ENCODE results near the gene LINGO3.

LINGO3 gene

GRCh38 chr19:2306281-2306806 lies 1.6 kb downstream of the LINGO3 start:
- no peak overlapping the region for H3K27ac ChIP-seq (ENCODE audit: poor library complexity, severe bottlenecking)
- no peaks in the 10 kb centered on the region for H3K36me3 ChIP-seq (ENCODE audit: low read depth)
- no peaks in the 10 kb centered on the region for H3K9me3 ChIP-seq (ENCODE audit: severe bottlenecking)
- no peaks in the 10 kb centered on the region for H3K4me1 ChIP-seq (ENCODE audit: insufficient read depth, poor library complexity, severe bottlenecking)
- DNase-seq (ENCODE audit: low spot score), result no peak
- ATAC-seq (ENCODE audit: low read depth), result no peak
- no peak for TF ChIP-seq CTCF (IDR thresholded peaks at IDR 0.05; ENCODE audit: poor library complexity, severe bottlenecking)
- H3K4me3 ChIP-seq (ENCODE audit: severe bottlenecking), result no peak overlapping the region
- peaks cover 6% of the 10 kb centered on the region for H3K27me3 ChIP-seq (ENCODE audit: insufficient read depth, poor library complexity, severe bottlenecking)

DNA sequence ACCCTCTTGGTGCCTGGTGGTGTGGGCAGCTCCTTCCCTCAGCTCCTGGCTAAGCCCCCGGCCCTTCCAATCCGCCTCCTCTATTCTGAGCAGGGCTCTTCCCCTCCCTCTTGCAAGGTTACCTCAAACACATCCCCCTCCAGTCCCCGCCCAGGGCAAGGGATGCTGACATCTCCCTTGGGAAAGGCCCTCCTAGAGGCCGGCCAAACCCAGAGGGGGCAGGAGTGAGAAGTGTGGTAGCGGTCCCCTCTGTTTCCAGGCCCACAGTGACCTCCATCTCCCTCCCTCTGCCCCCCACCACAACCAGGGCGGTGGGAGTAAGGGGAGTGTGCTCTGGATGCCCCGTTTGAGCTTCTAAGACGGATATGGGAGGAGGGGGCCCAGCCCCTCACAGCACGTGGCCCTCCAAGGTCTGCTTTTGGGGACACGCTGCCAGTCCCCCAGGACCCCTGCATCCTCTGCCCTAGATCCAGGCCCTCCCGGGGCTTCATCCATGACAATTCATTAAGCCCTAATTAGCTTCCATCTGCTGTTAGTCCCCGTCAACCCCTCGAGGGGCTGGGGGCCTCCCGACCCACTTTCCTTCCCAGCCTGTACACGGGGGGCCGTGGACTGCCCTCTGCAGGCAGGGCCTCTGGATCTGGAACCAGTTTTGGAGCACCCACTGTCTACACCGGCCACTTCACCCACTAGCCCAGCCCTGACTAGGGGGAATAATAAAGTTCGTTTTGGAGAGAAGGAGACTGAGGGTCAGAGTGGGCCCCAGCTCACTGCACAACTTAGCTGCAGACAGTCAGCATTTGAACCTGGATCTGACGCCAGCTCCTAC lies 2.3 kb downstream of the LINGO3 start:
- peaks cover 6% of the 10 kb centered on the region for H3K27me3 ChIP-seq (ENCODE audit: insufficient read depth, poor library complexity, severe bottlenecking)
- no peak for DNase-seq (ENCODE audit: low spot score)

DNA sequence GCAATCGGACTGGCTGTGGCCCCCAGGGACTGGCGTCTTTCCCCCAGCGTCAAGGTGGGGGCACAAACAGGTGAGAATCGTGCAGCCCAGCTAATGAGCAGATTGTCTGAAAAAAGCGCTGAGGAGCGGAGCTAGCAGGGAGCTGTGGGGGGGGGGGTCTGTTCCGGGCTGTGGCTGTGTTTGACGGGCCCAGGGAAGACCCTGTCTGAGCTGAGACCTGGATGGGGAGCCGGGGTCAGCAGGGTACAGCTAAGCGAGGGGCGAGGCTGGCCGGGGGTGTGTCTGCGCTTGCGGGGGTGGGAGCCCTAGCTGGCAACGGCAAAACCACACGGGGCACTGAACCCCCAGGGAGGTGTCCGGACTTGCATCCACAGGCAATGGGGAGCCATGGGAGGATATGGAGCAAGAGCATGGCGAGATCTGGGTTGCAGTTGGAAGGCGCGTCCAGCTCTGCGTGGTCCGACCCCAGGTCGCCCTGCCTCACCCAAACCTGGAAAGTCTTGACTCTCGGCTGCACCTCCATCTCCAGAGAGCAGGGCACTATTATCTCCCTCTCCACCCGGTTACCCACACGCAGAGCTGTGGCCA lies 4.6 kb downstream of the LINGO3 start:
- Histone ChIP-seq H3K9me3 (ENCODE audit: severe bottlenecking) (no peaks in the 10 kb centered on the region), H3K4me3 (ENCODE audit: severe bottlenecking) (no peak overlapping the region), H3K27me3 (ENCODE audit: insufficient read depth, poor library complexity, severe bottlenecking) (peaks cover 6% of the 10 kb centered on the region), H3K4me1 (ENCODE audit: insufficient read depth, poor library complexity, severe bottlenecking) (no peaks in the 10 kb centered on the region), H3K36me3 (ENCODE audit: low read depth) (no peaks in the 10 kb centered on the region), H3K27ac (ENCODE audit: poor library complexity, severe bottlenecking) (no peak overlapping the region)
- ATAC-seq (ENCODE audit: low read depth) (no peak), DNase-seq (ENCODE audit: low spot score) (no peak)
- TF ChIP-seq CTCF (IDR thresholded peaks at IDR 0.05; ENCODE audit: poor library complexity, severe bottlenecking), result no peak

More for the DNA sequence above, 2.3 kb downstream of the LINGO3 start:
- Histone ChIP-seq H3K4me1 (ENCODE audit: insufficient read depth, poor library complexity, severe bottlenecking) (no peaks in the 10 kb centered on the region), H3K4me3 (ENCODE audit: severe bottlenecking) (no peak overlapping the region), H3K36me3 (ENCODE audit: low read depth) (no peaks in the 10 kb centered on the region), H3K27ac (ENCODE audit: poor library complexity, severe bottlenecking) (no peak overlapping the region), H3K9me3 (ENCODE audit: severe bottlenecking) (no peaks in the 10 kb centered on the region)
- TF ChIP-seq CTCF (IDR thresholded peaks at IDR 0.05; ENCODE audit: poor library complexity, severe bottlenecking), result no peak
- ATAC-seq (ENCODE audit: low read depth), result no peak

DNA sequence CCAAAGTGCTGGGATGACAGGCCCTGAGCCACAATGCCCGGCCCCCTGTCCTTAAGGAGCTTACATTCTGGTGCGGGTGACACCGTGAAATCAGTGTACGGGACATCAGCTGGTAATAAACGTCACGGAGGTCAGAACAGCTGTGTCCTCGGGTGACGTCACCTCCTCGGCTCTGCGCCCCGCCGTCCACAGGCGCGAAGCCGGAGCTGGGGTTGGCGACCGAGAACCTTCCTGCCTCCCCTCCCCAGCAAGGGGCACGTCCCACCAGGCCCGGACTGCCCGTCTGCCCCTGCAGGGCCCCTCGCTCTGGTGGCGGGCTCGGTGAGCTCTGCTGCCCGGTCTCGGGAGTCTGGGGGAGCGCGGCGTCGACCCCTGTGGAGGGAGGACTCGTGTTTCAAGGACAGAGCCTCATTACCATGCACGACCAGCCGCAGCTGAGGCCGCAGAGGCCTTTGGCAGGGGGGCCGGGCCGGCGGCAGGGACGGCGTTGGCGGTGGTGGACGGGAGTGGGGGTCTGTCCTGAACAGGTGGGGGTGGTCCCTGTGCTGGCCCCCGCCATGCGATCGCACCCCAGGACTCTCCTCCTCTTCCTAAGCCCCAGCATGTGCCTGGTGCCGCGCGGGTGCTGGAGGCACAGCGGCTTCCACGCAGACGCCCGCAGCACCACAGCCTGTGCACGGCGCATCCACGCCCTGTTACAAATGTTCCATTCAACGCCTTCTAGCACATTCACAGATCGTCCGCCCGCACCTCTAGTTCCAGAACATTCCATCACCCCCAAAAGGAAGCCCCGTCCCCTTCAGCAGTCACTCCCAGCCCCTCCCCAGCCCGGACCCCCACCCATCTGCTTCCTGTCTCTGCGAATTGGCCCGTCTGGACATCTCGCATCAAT lies 5.4 kb downstream of the LINGO3 start:
- Histone ChIP-seq H3K27ac (ENCODE audit: poor library complexity, severe bottlenecking) (no peak overlapping the region), H3K36me3 (ENCODE audit: low read depth) (no peaks in the 10 kb centered on the region), H3K4me1 (ENCODE audit: insufficient read depth, poor library complexity, severe bottlenecking) (no peaks in the 10 kb centered on the region), H3K4me3 (ENCODE audit: severe bottlenecking) (no peak overlapping the region), H3K9me3 (ENCODE audit: severe bottlenecking) (no peaks in the 10 kb centered on the region), H3K27me3 (ENCODE audit: insufficient read depth, poor library complexity, severe bottlenecking) (peaks cover 4% of the 10 kb centered on the region)
- no peak for TF ChIP-seq CTCF (IDR thresholded peaks at IDR 0.05; ENCODE audit: poor library complexity, severe bottlenecking)
- DNase-seq (ENCODE audit: low spot score) (no peak), ATAC-seq (ENCODE audit: low read depth) (no peak)
